ENCODE results near the gene MGAT2. TPM values are rescaled to one million over a fixed set of nuclear protein-coding genes. Genes with fewer than 3 reads are reported as not detected.
"Not testable (repeated sequence)": the region's sequence is repeated elsewhere in the genome, so short reads cannot be mapped to it uniquely, and the experiment has no call there.

The MGAT2 gene
- 97.6 and 105 TPM in 2 replicates for total RNA-seq (2014; rRNA removed)
- polyA plus RNA-seq (2012) = 29.5 TPM

GRCh38 chr14:49620182-49621113, at the start of gene MGAT2, which contains the start of gene RPL36AL:
MGAT2 (plus strand) TSS chr14:49620799; CDS start chr14:49621269, 470 bp downstream.
RPL36AL (minus strand) TSS chr14:49620626; CDS start chr14:49619104, 1,522 bp downstream.
- peak; percentile 97 for DNase-seq (ENCODE audit: low read depth)

GRCh38 chr14:49574038-49574437, 46.6 kb upstream of the MGAT2 start:
- DNase-seq (ENCODE audit: low read depth) = no peak

- no peak for DNase-seq (ENCODE audit: low read depth)
Measured at GRCh38 chr14:49578141-49578540, 42.5 kb upstream of the MGAT2 start.

- DNase-seq (ENCODE audit: low read depth) = no peak
Measured at GRCh38 chr14:49579841-49580240, 40.8 kb upstream of the MGAT2 start.

GRCh38 chr14:49581209-49582112, 39.1 kb upstream of the MGAT2 start:
- DNase-seq (ENCODE audit: low read depth) = no peak

GRCh38 chr14:49582113-49582977, 38.3 kb upstream of the MGAT2 start:
- no peak for DNase-seq (ENCODE audit: low read depth)

- DNase-seq (ENCODE audit: low read depth) = no peak
Measured at GRCh38 chr14:49583629-49584028, 37.0 kb upstream of the MGAT2 start.

GRCh38 chr14:49584058-49584457, 36.5 kb upstream of the MGAT2 start:
- no peak for DNase-seq (ENCODE audit: low read depth)

GRCh38 chr14:49584981-49585640, 35.5 kb upstream of the MGAT2 start:
- not testable (repeated sequence) for DNase-seq (ENCODE audit: low read depth)

- DNase-seq (ENCODE audit: low read depth) = peak; percentile 99
Measured at GRCh38 chr14:49585803-49586672, 34.6 kb upstream of the MGAT2 start, which contains the start of gene RPS29. RPS29 (minus strand) TSS chr14:49586380; CDS start chr14:49586346, 34 bp downstream.

- DNase-seq (ENCODE audit: low read depth) = peak; percentile 75
Measured at GRCh38 chr14:49586673-49587460, 33.7 kb upstream of the MGAT2 start.

GRCh38 chr14:49589387-49589786, 31.2 kb upstream of the MGAT2 start:
- DNase-seq (ENCODE audit: low read depth) = no peak

GRCh38 chr14:49593016-49593415, 27.6 kb upstream of the MGAT2 start:
- DNase-seq (ENCODE audit: low read depth) = no peak

- DNase-seq (ENCODE audit: low read depth) = no peak
Measured at GRCh38 chr14:49594347-49595091, 26.1 kb upstream of the MGAT2 start.

GRCh38 chr14:49598189-49598484, 22.5 kb upstream of the MGAT2 start:
- DNase-seq (ENCODE audit: low read depth) = no peak

GRCh38 chr14:49598485-49599300, 21.9 kb upstream of the MGAT2 start, which contains the start of gene LRR1:
LRR1 (plus strand) TSS chr14:49598940; CDS start chr14:49599021, 81 bp downstream.
- peak; percentile 83 for DNase-seq (ENCODE audit: low read depth)

GRCh38 chr14:49607583-49607982, 13.0 kb upstream of the MGAT2 start:
- DNase-seq (ENCODE audit: low read depth) = no peak

All from LHCN-M2 (cell line).